Measurements from ENCODE around the gene ADH5. TPM values are rescaled to one million over a fixed set of nuclear protein-coding genes. Genes with fewer than 3 reads are reported as not detected.
"Not testable (repeated sequence)": the region's sequence is repeated elsewhere in the genome, so short reads cannot be mapped to it uniquely, and the experiment has no call there.

The ADH5 gene
- total RNA-seq, 8 experiments from 2014 or later, result 84.9 to 168 (median 125) TPM

GRCh38 chr4:99078931-99079624 is 9.5 kb downstream of the ADH5 start:
- in situ Hi-C loops (cut with MboI; ENCODE audit: low pct_unique_long_range_greater_than_20kb in 2 of 9, low sequenced_read_pairs in 9 of 9, unreplicated experiment in 9 of 9), result no loop called here
- WGBS, 10 experiments, result 69 to 100% (median 94%) methylated on average over 1 to 5 of the region's 5 CpGs
- ATAC-seq (replicated peaks in 6 of 8), result no peak
- Histone ChIP-seq H3K27ac (no peak overlapping the region), H3K4me3 (no peak overlapping the region), H3K4me1 (replicated peaks in 1 of 2) (no peaks in the 10 kb centered on the region)

DNA sequence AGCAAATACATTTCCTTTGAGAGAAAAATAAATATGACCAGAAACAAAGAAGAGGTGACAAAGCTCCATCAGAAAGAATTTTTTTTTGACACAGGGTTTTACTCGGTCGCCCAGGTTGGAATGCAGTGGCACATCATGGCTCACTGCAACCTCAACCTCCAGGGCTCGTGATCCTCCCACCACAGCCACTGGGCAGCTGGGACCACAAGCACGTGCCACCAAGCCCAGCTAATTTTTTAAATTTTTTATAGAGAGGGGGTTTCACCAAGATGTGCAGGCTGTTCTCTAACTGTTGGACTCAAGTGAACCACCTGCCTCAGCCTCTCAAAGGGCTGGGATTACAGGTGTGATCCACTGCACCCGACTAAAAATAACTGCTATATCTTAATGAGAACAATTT is 10.3 kb downstream of the ADH5 start:
- in situ Hi-C loops (cut with MboI; ENCODE audit: low pct_unique_long_range_greater_than_20kb in 2 of 9, low sequenced_read_pairs in 9 of 9, unreplicated experiment in 9 of 9), result no loop called here
- WGBS, 10 experiments, result 88 to 100% (median 100%) methylated on average over 1 to 5 of the region's 5 CpGs; no CpG with 5 or more reads in 3 of the 10 experiments
- H3K4me1 ChIP-seq (replicated peaks in 1 of 2), result no peaks in the 10 kb centered on the region
- no peak for ATAC-seq (replicated peaks in 6 of 8)
- no peak overlapping the region for H3K27ac ChIP-seq
- H3K4me3 ChIP-seq, result no peak overlapping the region

- Histone ChIP-seq H3K4me3 (no peak overlapping the region), H3K4me1 (replicated peaks in 1 of 2) (no peaks in the 10 kb centered on the region), H3K27ac (no peak overlapping the region)
- ATAC-seq (replicated peaks in 6 of 8), result no peak
- WGBS, 10 experiments, result 75 to 100% (median 91%) methylated on average over 1 to 4 of the region's 4 CpGs; no CpG with 5 or more reads in 1 of the 10 experiments
- in situ Hi-C loops (cut with MboI; ENCODE audit: low pct_unique_long_range_greater_than_20kb in 2 of 9, low sequenced_read_pairs in 9 of 9, unreplicated experiment in 9 of 9), result no loop called here
Measured at GRCh38 chr4:99077177-99077576, 11.4 kb downstream of the ADH5 start.

DNA sequence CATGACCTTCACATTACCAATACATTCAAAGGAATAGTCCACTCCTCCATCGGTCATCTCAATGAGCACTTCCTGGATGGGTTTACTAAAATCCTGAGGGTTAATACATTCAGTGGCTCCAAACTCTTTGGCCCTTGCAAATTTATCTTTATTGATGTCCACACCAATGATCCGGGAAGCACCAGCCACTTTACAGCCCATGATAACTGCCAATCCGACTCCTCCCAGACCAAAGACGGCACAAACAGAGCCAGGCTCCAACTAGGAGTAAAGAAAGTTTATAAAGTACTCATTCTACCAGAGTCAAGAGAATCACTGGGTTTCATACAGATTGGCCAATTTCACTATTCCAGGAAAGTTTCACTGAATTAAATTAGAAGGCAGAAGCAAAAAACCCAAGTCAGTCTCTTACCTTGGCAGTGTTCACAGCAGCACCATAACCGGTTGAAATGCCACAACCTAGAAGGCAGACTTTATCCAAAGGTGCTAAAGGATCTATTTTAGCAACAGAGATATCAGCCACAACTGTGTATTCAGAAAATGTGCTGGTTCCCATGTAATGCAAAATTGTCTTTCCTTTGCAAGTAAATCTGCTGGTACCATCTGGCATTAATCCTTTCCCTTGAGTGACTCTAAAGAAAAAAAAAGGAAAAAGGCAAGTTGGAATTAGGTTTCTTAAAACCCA is 12.2 kb downstream of the ADH5 start:
- H3K27ac ChIP-seq, result no peak overlapping the region
- no peaks in the 10 kb centered on the region for H3K4me1 ChIP-seq (replicated peaks in 1 of 2)
- WGBS, 10 experiments, result 75 to 100% (median 94%) methylated on average over 1 to 5 of the region's 5 CpGs; no CpG with 5 or more reads in 1 of the 10 experiments
- in situ Hi-C loops (cut with MboI; ENCODE audit: low pct_unique_long_range_greater_than_20kb in 2 of 9, low sequenced_read_pairs in 9 of 9, unreplicated experiment in 9 of 9), result no loop called here
- ATAC-seq (replicated peaks in 6 of 8), result no peak
- H3K4me3 ChIP-seq, result no peak overlapping the region

- H3K4me3 ChIP-seq, result no peak overlapping the region
- H3K4me1 ChIP-seq (replicated peaks in 1 of 2), result no peaks in the 10 kb centered on the region
- in situ Hi-C loops (cut with MboI; ENCODE audit: low pct_unique_long_range_greater_than_20kb in 2 of 9, low sequenced_read_pairs in 9 of 9, unreplicated experiment in 9 of 9), result loop anchor here in 3 of 9 experiments (25.0 kb wide), 3 partner anchors 138 to 613 kb away; partner anchors contain the start of gene EIF4E (in 1 of the 3)
- no peak overlapping the region for H3K27ac ChIP-seq
- WGBS, 10 experiments, result 83 to 100% (median 96%) methylated on average over 1 to 7 of the region's 7 CpGs
- no peak for ATAC-seq (replicated peaks in 6 of 8)
Measured at GRCh38 chr4:99074816-99075215, 13.8 kb downstream of the ADH5 start.

GRCh38 chr4:99071159-99071558 is 17.4 kb downstream of the ADH5 start:
- no peak for ATAC-seq (replicated peaks in 6 of 8)
- in situ Hi-C loops (cut with MboI; ENCODE audit: low pct_unique_long_range_greater_than_20kb in 2 of 9, low sequenced_read_pairs in 9 of 9, unreplicated experiment in 9 of 9), result loop anchor here in 3 of 9 experiments (25.0 kb wide), 3 partner anchors 134 to 609 kb away; partner anchors contain the start of gene EIF4E (in 1 of the 3)
- 80 to 100% (median 93%) methylated on average over 1 to 5 of the region's 5 CpGs for WGBS, 10 experiments
- H3K27ac ChIP-seq, result no peak overlapping the region
- no peaks in the 10 kb centered on the region for H3K4me1 ChIP-seq (replicated peaks in 1 of 2)
- H3K4me3 ChIP-seq, result no peak overlapping the region

DNA sequence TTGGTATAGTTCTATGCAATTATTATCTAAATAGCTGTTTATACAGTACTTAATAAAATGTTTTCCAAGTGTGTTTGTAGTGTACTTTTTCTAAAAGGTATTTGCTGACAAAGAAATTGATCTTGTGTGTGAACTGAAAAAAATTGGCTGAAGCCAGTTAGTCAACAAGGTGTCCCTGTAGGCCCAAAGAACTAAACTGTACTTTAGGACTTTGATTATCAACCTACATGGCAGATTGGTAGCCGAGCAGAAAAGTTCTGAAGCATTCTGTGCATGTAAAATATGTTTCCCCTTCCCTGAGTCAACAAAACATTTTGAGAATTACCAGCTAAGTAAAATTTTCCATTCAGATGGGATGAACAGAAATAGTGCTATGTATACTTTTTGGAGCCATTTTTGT is 21.0 kb downstream of the ADH5 start:
- in situ Hi-C loops (cut with MboI; ENCODE audit: low pct_unique_long_range_greater_than_20kb in 2 of 9, low sequenced_read_pairs in 9 of 9, unreplicated experiment in 9 of 9), result loop anchor here in 3 of 9 experiments (25.0 kb wide), 3 partner anchors 130 to 605 kb away; partner anchors contain the start of gene EIF4E (in 1 of the 3)
- no peaks in the 10 kb centered on the region for H3K4me1 ChIP-seq (replicated peaks in 1 of 2)
- no peak overlapping the region for H3K4me3 ChIP-seq
- 78 to 100% (median 100%) methylated on average over 1 of the region's 1 CpG; no CpG with 5 or more reads in 2 of the 10 experiments for WGBS, 10 experiments
- H3K27ac ChIP-seq, result no peak overlapping the region
- ATAC-seq (replicated peaks in 6 of 8), result no peak

GRCh38 chr4:99065521-99065920 is 23.1 kb downstream of the ADH5 start:
- not testable (repeated sequence) for ATAC-seq (replicated peaks in 6 of 8); H3K4me1 ChIP-seq (replicated peaks in 1 of 2); H3K4me3 ChIP-seq; H3K27ac ChIP-seq
- in situ Hi-C loops (cut with MboI; ENCODE audit: low pct_unique_long_range_greater_than_20kb in 2 of 9, low sequenced_read_pairs in 9 of 9, unreplicated experiment in 9 of 9), result loop anchor here in 3 of 9 experiments (25.0 kb wide), 3 partner anchors 128 to 603 kb away; partner anchors contain the start of gene EIF4E (in 1 of the 3)
- no CpG with 5 or more reads among the region's 2 CpGs for WGBS, 10 experiments

DNA sequence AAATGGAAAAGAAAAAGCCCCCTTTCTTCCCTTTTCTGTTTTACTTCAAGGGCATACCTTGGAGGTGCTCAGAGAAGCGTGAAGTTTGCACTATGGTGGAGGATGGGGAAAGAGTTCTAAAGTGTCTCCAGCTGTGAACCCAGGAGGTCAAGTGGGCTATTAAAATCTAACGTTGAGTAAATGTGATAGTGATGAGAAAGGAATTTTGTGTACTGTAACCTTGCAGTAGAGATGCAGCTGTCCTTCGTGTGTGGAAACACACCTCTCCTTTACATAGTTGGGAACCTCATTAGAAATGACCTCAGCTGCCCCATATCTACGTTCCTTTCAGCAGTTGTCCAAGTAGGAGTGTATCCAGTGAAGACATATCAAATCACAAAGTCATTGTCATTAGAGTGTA is 26.5 kb downstream of the ADH5 start:
- in situ Hi-C loops (cut with MboI; ENCODE audit: low pct_unique_long_range_greater_than_20kb in 2 of 9, low sequenced_read_pairs in 9 of 9, unreplicated experiment in 9 of 9), result loop anchor here in 3 of 9 experiments (25.0 kb wide), 3 partner anchors 125 to 600 kb away; partner anchors contain the start of gene EIF4E (in 1 of the 3)
- no peak overlapping the region for H3K4me3 ChIP-seq
- no peaks in the 10 kb centered on the region for H3K4me1 ChIP-seq (replicated peaks in 1 of 2)
- H3K27ac ChIP-seq, result no peak overlapping the region
- no peak for ATAC-seq (replicated peaks in 6 of 8)
- WGBS, 10 experiments, result 60 to 100% (median 79%) methylated on average over 1 to 4 of the region's 4 CpGs; no CpG with 5 or more reads in 2 of the 10 experiments

- 27 to 100% (median 90%) methylated on average over 1 to 8 of the region's 8 CpGs for WGBS, 10 experiments
- no peak for ATAC-seq (replicated peaks in 6 of 8)
- H3K27ac ChIP-seq, result no peak overlapping the region
- H3K4me3 ChIP-seq, result no peak overlapping the region
- no peaks in the 10 kb centered on the region for H3K4me1 ChIP-seq (replicated peaks in 1 of 2)
- in situ Hi-C loops (cut with MboI; ENCODE audit: low pct_unique_long_range_greater_than_20kb in 2 of 9, low sequenced_read_pairs in 9 of 9, unreplicated experiment in 9 of 9), result loop anchor here in 3 of 9 experiments (25.0 kb wide), 3 partner anchors 124 to 599 kb away; partner anchors contain the start of gene EIF4E (in 1 of the 3)
Measured at GRCh38 chr4:99061048-99061700, 27.4 kb downstream of the ADH5 start.

DNA sequence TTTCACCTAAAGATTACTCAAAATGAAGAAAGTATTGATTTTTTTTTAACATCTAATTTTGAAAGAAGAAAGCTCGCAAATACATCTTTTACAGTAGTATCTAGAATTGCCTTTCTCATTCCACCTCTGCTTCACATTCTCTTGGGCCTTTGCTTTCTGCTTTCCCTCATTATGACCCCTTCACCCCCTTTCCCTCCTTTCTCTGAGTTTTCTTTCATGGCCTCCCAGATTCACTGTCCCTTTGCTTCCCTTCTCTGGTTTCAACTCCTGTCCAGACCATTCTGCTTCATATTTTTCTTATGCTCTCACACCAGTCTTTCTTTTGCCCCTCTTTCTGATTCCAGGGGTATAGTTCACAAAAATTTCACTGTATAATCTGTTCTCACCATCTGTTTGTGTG is 29.0 kb downstream of the ADH5 start:
- H3K4me1 ChIP-seq (replicated peaks in 1 of 2), result no peaks in the 10 kb centered on the region
- no peak overlapping the region for H3K4me3 ChIP-seq
- ATAC-seq (replicated peaks in 6 of 8), result no peak
- in situ Hi-C loops (cut with MboI; ENCODE audit: low pct_unique_long_range_greater_than_20kb in 2 of 9, low sequenced_read_pairs in 9 of 9, unreplicated experiment in 9 of 9), result loop anchor here in 3 of 9 experiments (25.0 kb wide), 3 partner anchors 122 to 597 kb away; partner anchors contain the start of gene EIF4E (in 1 of the 3)
- H3K27ac ChIP-seq, result no peak overlapping the region
- WGBS, 10 experiments, result 75 to 100% (median 91%) methylated on average over 1 of the region's 1 CpG

GRCh38 chr4:99058228-99058627 is 30.4 kb downstream of the ADH5 start:
- H3K4me1 ChIP-seq (replicated peaks in 1 of 2), result no peaks in the 10 kb centered on the region
- H3K4me3 ChIP-seq, result no peak overlapping the region
- ATAC-seq (replicated peaks in 6 of 8), result no peak
- 70 to 100% (median 100%) methylated on average over 1 to 2 of the region's 2 CpGs; no CpG with 5 or more reads in 5 of the 10 experiments for whole genome bisulfite sequencing, 10 experiments
- in situ Hi-C loops (cut with MboI; ENCODE audit: low pct_unique_long_range_greater_than_20kb in 2 of 9, low sequenced_read_pairs in 9 of 9, unreplicated experiment in 9 of 9), result loop anchor here in 3 of 9 experiments (25.0 kb wide), 3 partner anchors 121 to 596 kb away; partner anchors contain the start of gene EIF4E (in 1 of the 3)
- no peak overlapping the region for H3K27ac ChIP-seq
